ENCODE results near the gene MUS81. TPM values are rescaled to one million over a fixed set of nuclear protein-coding genes. Genes with fewer than 3 reads are reported as not detected.

The MUS81 gene
- total and polyA plus RNA-seq, 2 donors (not counting 3 experiments of a cell fraction or from before 2014, with no cell fraction given), result 57.9 to 76.9 TPM

DNA sequence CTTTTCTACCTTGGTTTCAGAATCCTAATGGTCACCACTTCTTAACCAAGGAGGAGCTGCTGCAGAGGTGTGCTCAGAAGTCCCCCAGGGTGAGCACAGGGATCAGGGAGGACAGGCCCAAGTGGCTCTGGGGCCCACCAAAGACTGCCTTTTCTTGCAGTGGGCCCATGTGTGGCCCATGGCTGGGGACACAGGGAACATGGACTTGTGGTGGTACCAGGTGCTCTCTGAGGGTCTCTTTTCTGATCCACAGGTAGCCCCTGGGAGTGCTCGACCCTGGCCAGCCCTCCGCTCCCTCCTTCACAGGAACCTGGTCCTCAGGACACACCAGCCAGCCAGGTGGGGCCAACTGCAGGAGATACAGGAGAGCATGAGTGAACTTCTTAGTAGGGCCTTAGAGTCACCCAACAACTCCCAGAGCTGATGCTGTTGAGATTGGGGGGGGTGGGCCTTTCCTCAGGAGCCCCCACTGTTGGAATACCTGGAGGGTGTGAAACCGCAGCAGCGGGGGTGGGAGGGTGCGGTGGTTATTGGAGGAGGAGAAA, 2.0 kb downstream of the MUS81 start:
- no peak overlapping the region for H3K4me3 ChIP-seq (replicated peaks in 1 of 3; ENCODE audit: insufficient read depth in 1 of 3, low read depth in 1 of 3, low read length in 3 of 3)
- H3K79me2 ChIP-seq (ENCODE audit: control insufficient read depth, insufficient read depth, low read length), result peaks cover 40% of the 10 kb centered on the region
- no TSS peak for BruUV-seq (replicated peaks)
- no peak overlapping the region for H3K9ac ChIP-seq (replicated peaks; ENCODE audit: extremely low read depth, insufficient read depth, low read length)
- DNase-seq (ENCODE audit: low read depth, low spot score) (no peak), FAIRE-seq (no peak)
- H3K9me3 ChIP-seq (replicated peaks; ENCODE audit: control insufficient read depth, insufficient read depth, low read length), result no peaks in the 10 kb centered on the region
- POLR2A ChIA-PET, result no interaction called here
- CTCF ChIA-PET, result interaction anchor here (0.8 to 4.8 kb wide), 2 partner anchors 9 to 82 kb away, joined by 3 to 73 read pairs; partner anchors contain the start of gene EFEMP2
- no peak for TF ChIP-seq POLR2AphosphoS5 (IDR thresholded peaks at IDR 0.05; ENCODE audit: insufficient read depth, low read depth, low read length)
- TF ChIP-seq JUN (IDR thresholded peaks at IDR 0.05; ENCODE audit: borderline replicate concordance, insufficient read depth, insufficient read length, low read depth), result no peak
- no peak for TF ChIP-seq EZH2 (IDR thresholded peaks at IDR 0.05; ENCODE audit: borderline replicate concordance, low read depth, low read length, severe bottlenecking)
- no peak for TF ChIP-seq MYC (IDR thresholded peaks at IDR 0.05; ENCODE audit: low read depth, low read length)
- no peak for TF ChIP-seq POLR2A (IDR thresholded peaks at IDR 0.05; ENCODE audit: low read depth, low read length)
- no peak for TF ChIP-seq GATA2 (IDR thresholded peaks at IDR 0.05; ENCODE audit: insufficient read depth, insufficient read length, low read depth, low read length)
- TF ChIP-seq, protein P1, sequence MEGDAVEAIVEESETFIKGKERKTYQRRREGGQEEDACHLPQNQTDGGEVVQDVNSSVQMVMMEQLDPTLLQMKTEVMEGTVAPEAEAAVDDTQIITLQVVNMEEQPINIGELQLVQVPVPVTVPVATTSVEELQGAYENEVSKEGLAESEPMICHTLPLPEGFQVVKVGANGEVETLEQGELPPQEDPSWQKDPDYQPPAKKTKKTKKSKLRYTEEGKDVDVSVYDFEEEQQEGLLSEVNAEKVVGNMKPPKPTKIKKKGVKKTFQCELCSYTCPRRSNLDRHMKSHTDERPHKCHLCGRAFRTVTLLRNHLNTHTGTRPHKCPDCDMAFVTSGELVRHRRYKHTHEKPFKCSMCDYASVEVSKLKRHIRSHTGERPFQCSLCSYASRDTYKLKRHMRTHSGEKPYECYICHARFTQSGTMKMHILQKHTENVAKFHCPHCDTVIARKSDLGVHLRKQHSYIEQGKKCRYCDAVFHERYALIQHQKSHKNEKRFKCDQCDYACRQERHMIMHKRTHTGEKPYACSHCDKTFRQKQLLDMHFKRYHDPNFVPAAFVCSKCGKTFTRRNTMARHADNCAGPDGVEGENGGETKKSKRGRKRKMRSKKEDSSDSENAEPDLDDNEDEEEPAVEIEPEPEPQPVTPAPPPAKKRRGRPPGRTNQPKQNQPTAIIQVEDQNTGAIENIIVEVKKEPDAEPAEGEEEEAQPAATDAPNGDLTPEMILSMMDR (IDR thresholded peaks at IDR 0.05; ENCODE audit: extremely low read depth in 1 of 2, insufficient read depth in 1 of 2, low read depth in 1 of 2, low read length in 2 of 2), result no peak
- TF ChIP-seq, protein P2, sequence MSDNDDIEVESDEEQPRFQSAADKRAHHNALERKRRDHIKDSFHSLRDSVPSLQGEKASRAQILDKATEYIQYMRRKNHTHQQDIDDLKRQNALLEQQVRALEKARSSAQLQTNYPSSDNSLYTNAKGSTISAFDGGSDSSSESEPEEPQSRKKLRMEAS (IDR thresholded peaks at IDR 0.05; ENCODE audit: insufficient read depth, insufficient read length), result no peak
- no peak for TF ChIP-seq FOS (IDR thresholded peaks at IDR 0.05; ENCODE audit: borderline replicate concordance, insufficient read depth, low read length)
- H3K27ac ChIP-seq (ENCODE audit: insufficient read depth, low read depth, low read length), result no peak overlapping the region
- no peaks in the 10 kb centered on the region for H3K27me3 ChIP-seq (ENCODE audit: control insufficient read depth in 2 of 2, insufficient read depth in 2 of 2, low read length in 2 of 2)
- no peak overlapping the region for H2AFZ ChIP-seq (ENCODE audit: low read depth, low read length)
- H3K36me3 ChIP-seq (ENCODE audit: control insufficient read depth in 2 of 2, extremely low read depth in 1 of 2, insufficient read depth in 2 of 2, low read length in 2 of 2), result peaks cover 9 to 36% of the 10 kb centered on the region in 2 experiments
- peaks cover 27% of the 10 kb centered on the region for H3K4me1 ChIP-seq (ENCODE audit: control insufficient read depth, extremely low read depth, insufficient read depth, low read length)
- dilution Hi-C loops (cut with MboI; ENCODE audit: extremely low pct_ligation_motif_present, low sequenced_read_pairs) (no loop called here), intact Hi-C loops (cut with micrococcal nuclease) (no loop called here)
- H3K4me2 ChIP-seq (ENCODE audit: insufficient read depth, low read length), result no peak overlapping the region
- H4K20me1 ChIP-seq (replicated peaks; ENCODE audit: control insufficient read depth, extremely low read depth, insufficient read depth, low read length), result no peaks in the 10 kb centered on the region
- H3K9me1 ChIP-seq (replicated peaks; ENCODE audit: control insufficient read depth, extremely low read depth, insufficient read depth, low read length), result no peaks in the 10 kb centered on the region

Data from endothelial cell of umbilical vein (primary cell).